ENCODE results near the gene TRIM59. TPM values are rescaled to one million over a fixed set of nuclear protein-coding genes. Genes with fewer than 3 reads are reported as not detected.

TRIM59 gene
- total and polyA plus RNA-seq, 9 of the 15 experiments (the other 6 are each of a cell fraction or from before 2014, with no cell fraction given), result 16.8 to 101 (median 34.8) TPM

- TF ChIP-seq MGA (IDR thresholded peaks at IDR 0.05) (peak; percentile 62), CHD7 (IDR thresholded peaks at IDR 0.05; ENCODE audit: low read depth, low read length) (no peak)
Observed at GRCh38 chr3:160444411-160444810, 5.2 kb downstream of the TRIM59 start (continued).
